A549 (cell line): ENCODE data around the gene IL23R. TPM values are rescaled to one million over a fixed set of nuclear protein-coding genes. Genes with fewer than 3 reads are reported as not detected.

ENCODE experiments used
- ATAC-seq, 2 experiments: fragments of 200-7000 bp in 1 of 2; fragments of >200 bp in 1 of 2; cut with Nextera tagmentation in 1 of 2; cut with Tn5 transposase in 1 of 2; 3 replicates each; pipeline versions ENCODE4 v1.8.0 to v1.9.1; 2018 to 2020; ENCODE audit warnings: mild to moderate bottlenecking in 1 of 2, moderate library complexity in 1 of 2
- CTCF ChIA-PET: fragments of 300-600 bp; sonication (Branson Sonifier 250); formaldehyde crosslinking; extraction: SDS; loops from one replicate; lab custom pipeline; 2021; ENCODE audit warnings: antibody characterized with exemption, inconsistent platforms; lab: Yijun Ruan, JAX
- POLR2A ChIA-PET: fragments of 350-600 bp; formaldehyde crosslinking; extraction: SDS; loops from one replicate; lab custom pipeline; 2021; ENCODE audit warnings: antibody characterized with exemption, inconsistent platforms; lab: Yijun Ruan, JAX
- DNase-seq, 2 experiments: peaks; one replicate each; pipeline versions ENCODE4 v3.0.0 to v3.0.0-alpha.2; 2011 to 2016; ENCODE audit warnings: low read depth in 1 of 2, low spot score in 1 of 2
- FAIRE-seq: peaks from 2 replicates; lab custom pipeline; 2011; peaks lifted over from hg19 to GRCh38; lab: Jason Lieb, UNC
- H3K27ac ChIP-seq, 2 experiments: fragments of >200 bp; sonication (Bioruptor Twin); formaldehyde crosslinking; 3 replicates each; pipeline ENCODE4 v1.5.1; 2016 to 2017
- H3K4me1 ChIP-seq: fragments of >200 bp; sonication (Bioruptor Twin); formaldehyde crosslinking; 3 replicates; pipeline ENCODE4 v1.6.1; 2016
- H3K4me2 ChIP-seq: fragments of >200 bp; sonication (Bioruptor Twin); formaldehyde crosslinking; 3 replicates; pipeline ENCODE4 v1.6.1; 2016
- H3K4me3 ChIP-seq: fragments of >200 bp; sonication (Bioruptor Twin); formaldehyde crosslinking; 3 replicates; pipeline ENCODE4 v1.5.1; 2016
- H3K9me3 ChIP-seq: fragments of >200 bp; sonication (Bioruptor Twin); formaldehyde crosslinking; 3 replicates; pipeline ENCODE4 v1.6.1; 2016
- CBX2 ChIP-seq: fragments of 200-600 bp; sonication (generic); IDR thresholded peaks from 2 replicates; pipeline ENCODE4 v1.6.1; 2016; ENCODE audit warnings: low read depth, mild to moderate bottlenecking, borderline replicate concordance
- CHD2 ChIP-seq: fragments of 150-350 bp; IDR thresholded peaks from 2 replicates; pipeline ENCODE4 v1.6.1; 2014; ENCODE audit warnings: low read length; ENCODE audit not compliant: partially characterized antibody
- CHD4 ChIP-seq: fragments of 200-600 bp; sonication (generic); IDR thresholded peaks from 2 replicates; pipeline ENCODE4 v1.6.1; 2016; ENCODE audit warnings: antibody characterized with exemption, mild to moderate bottlenecking, borderline replicate concordance
- CTCF ChIP-seq: fragments of >200 bp; sonication (Bioruptor Twin); formaldehyde crosslinking; IDR thresholded peaks from 3 replicates; pipeline ENCODE4 v1.5.1; 2016
- E2F6 ChIP-seq: IDR thresholded peaks from 2 replicates; pipeline ENCODE4 v1.6.1; 2012; ENCODE audit warnings: low read depth, borderline replicate concordance
- FOSL2 ChIP-seq, 2 experiments: fragments of 450-650 bp in 1 of 2; fragments of >200 bp in 1 of 2; sonication (Bioruptor Twin) in 1 of 2; formaldehyde crosslinking; IDR thresholded peaks; 2 replicates each; pipeline versions ENCODE4 v1.5.0 to v1.6.1; 2016 to 2020; ENCODE audit warnings: mild to moderate bottlenecking in 1 of 2, moderate library complexity in 1 of 2
- FOXS1 ChIP-seq: fragments of 250-450 bp; sonication (Bioruptor Pico); IDR thresholded peaks from 2 replicates; pipeline ENCODE4 v1.5.0; 2020; ENCODE audit warnings: mild to moderate bottlenecking, moderate library complexity
- HDAC2 ChIP-seq: fragments of 200-600 bp; sonication (generic); IDR thresholded peaks from 2 replicates; pipeline ENCODE4 v1.6.1; 2016
- HES2 ChIP-seq: fragments of >200 bp; sonication (Bioruptor Twin); formaldehyde crosslinking; IDR thresholded peaks from 2 replicates; pipeline ENCODE4 v1.6.1; 2016
- HEYL ChIP-seq: fragments of 250-450 bp; sonication (Bioruptor Pico); IDR thresholded peaks from 2 replicates; pipeline ENCODE4 v1.8.0; 2021; ENCODE audit warnings: mild to moderate bottlenecking, moderate library complexity
- HOXA7 ChIP-seq: fragments of 250-450 bp; sonication (Bioruptor Pico); IDR thresholded peaks from 2 replicates; pipeline ENCODE4 v1.5.0; 2020; ENCODE audit warnings: mild to moderate bottlenecking, moderate library complexity
- JUN ChIP-seq, 2 experiments: fragments of >200 bp; sonication (Bioruptor Twin); formaldehyde crosslinking; IDR thresholded peaks; 2 replicates in 1 of 2; 3 replicates in 1 of 2; pipeline ENCODE4 v1.6.1; 2016 to 2017
- KDM1A ChIP-seq: fragments of 200-600 bp; sonication (generic); IDR thresholded peaks from 2 replicates; pipeline ENCODE4 v1.6.1; 2016; ENCODE audit warnings: low read depth, mild to moderate bottlenecking
- MAFK ChIP-seq: fragments of 450-650 bp; IDR thresholded peaks from 2 replicates; pipeline ENCODE4 v1.6.1; 2014; ENCODE audit not compliant: partially characterized antibody
- NFE2L2 ChIP-seq: fragments of 150-350 bp; conservative IDR thresholded peaks from 2 replicates; pipeline ENCODE4 v1.6.1; 2014; ENCODE audit warnings: low read length
- RAD21 ChIP-seq, 2 experiments: fragments of >200 bp in 1 of 2; sonication (Bioruptor Twin) in 1 of 2; formaldehyde crosslinking in 1 of 2; IDR thresholded peaks in 1 of 2; conservative IDR thresholded peaks in 1 of 2; 2 replicates in 1 of 2; 3 replicates in 1 of 2; pipeline ENCODE4 v1.6.1; 2012 to 2018; ENCODE audit warnings: inconsistent platforms in 1 of 2
- REST ChIP-seq: fragments of 200-600 bp; sonication (generic); IDR thresholded peaks from 2 replicates; pipeline ENCODE4 v1.6.1; 2016; ENCODE audit warnings: antibody characterized with exemption, mild to moderate bottlenecking, moderate library complexity
- RNF2 ChIP-seq: fragments of 200-600 bp; sonication (generic); IDR thresholded peaks from 2 replicates; pipeline ENCODE4 v1.6.1; 2016; ENCODE audit warnings: low read depth, mild to moderate bottlenecking, antibody characterized with exemption, moderate library complexity, borderline replicate concordance
- TFCP2L1 ChIP-seq: fragments of 250-450 bp; sonication (Bioruptor Pico); IDR thresholded peaks from 2 replicates; pipeline ENCODE4 v1.5.0; 2021; ENCODE audit warnings: mild to moderate bottlenecking
- USF2 ChIP-seq: fragments of 450-650 bp; IDR thresholded peaks from 2 replicates; pipeline ENCODE4 v1.6.1; 2014; ENCODE audit warnings: antibody characterized with exemption
- ZC3H11A ChIP-seq: fragments of 450-650 bp; IDR thresholded peaks from 2 replicates; pipeline ENCODE4 v1.6.1; 2014; ENCODE audit warnings: antibody characterized with exemption, mild to moderate bottlenecking
- ZSCAN20 ChIP-seq: fragments of 250-450 bp; sonication (Bioruptor Pico); IDR thresholded peaks from 2 replicates; pipeline ENCODE4 v1.8.0; 2022; ENCODE audit warnings: mild to moderate bottlenecking, moderate library complexity
- WGBS: methylation state at CpG from one replicate; pipeline ENCODE4 v1.1.6; 2017; ENCODE audit errors: missing lambda C conversion rate; 5-methylcytosine and 5-hydroxymethylcytosine counted together
- polyA plus RNA-seq, 4 experiments: library from polyadenylated mRNA; depleted of rRNA in 3 of 4; stranded (reverse); fragments of >200 nt; fragmentation: RNase III in 1 of 4; extraction: RNeasy Plus Mini Kit Qiagen cat#74134 plus additional on column Dnase treatment in 1 of 4; gene quantifications; 2 replicates in 3 of 4; 3 replicates in 1 of 4; pipeline ENCODE4 v1.2.3, GENCODE V29; 2011 to 2017

Gene IL23R
- polyA plus RNA-seq, 2 of the 4 experiments (the other 2 are of a cell fraction) = not detected

GRCh38 chr1:67118646-67119045 is 47.6 kb upstream of the IL23R start:
- ChIA-PET CTCF (no interaction called here), POLR2A (no interaction called here)
- Histone ChIP-seq H3K4me3 (no peak overlapping the region), H3K9me3 (no peaks in the 10 kb centered on the region), H3K4me2 (no peak overlapping the region), H3K27ac (no peak overlapping the region), H3K4me1 (no peaks in the 10 kb centered on the region)
- FAIRE-seq (no peak), DNase-seq (no peak), ATAC-seq (no peak)
- 21% methylated on average over 3 of the region's 3 CpGs for WGBS
- TF ChIP-seq FOSL2 (IDR thresholded peaks at IDR 0.05) = no peak
- TF ChIP-seq FOSL2 (CRISPR knock-in tag; IDR thresholded peaks at IDR 0.05) = no peak

- Histone ChIP-seq H3K9me3 (no peaks in the 10 kb centered on the region), H3K4me3 (no peak overlapping the region), H3K4me2 (no peak overlapping the region), H3K27ac (no peak overlapping the region), H3K4me1 (no peaks in the 10 kb centered on the region)
- FAIRE-seq (no peak), ATAC-seq (no peak), DNase-seq (no peak)
- TF ChIP-seq CBX2 (no peak), CHD4 (no peak), RNF2 (no peak), CHD2 (no peak), NFE2L2 (no peak), MAFK (no peak), CTCF (no peak)
- ChIA-PET CTCF (interaction anchor here (0.7 kb wide), 1 partner anchor 13 kb away, joined by 3 read pairs; the partner anchor contains the start of gene C1orf141), POLR2A (no interaction called here)
- WGBS = 32% methylated on average over 4 of the region's 4 CpGs
Observed at GRCh38 chr1:67120855-67121619, 45.2 kb upstream of the IL23R start.

GRCh38 chr1:67124455-67124854 is 41.8 kb upstream of the IL23R start:
- no peak for ATAC-seq
- POLR2A ChIA-PET = no interaction called here
- WGBS = 29% methylated on average over 3 of the region's 4 CpGs
- H3K9me3 ChIP-seq = no peaks in the 10 kb centered on the region
- TF ChIP-seq HOXA7 (CRISPR knock-in tag) (no peak), USF2 (no peak), FOXS1 (no peak), ZSCAN20 (CRISPR knock-in tag) (no peak), E2F6 (no peak), RAD21 (conservative IDR thresholded peaks at IDR 0.05 in 1 of 2, IDR thresholded peaks at IDR 0.05 in 1 of 2) (no peak), KDM1A (no peak), REST (no peak), ZC3H11A (no peak), HEYL (CRISPR knock-in tag) (no peak), HDAC2 (no peak), HES2 (no peak), TFCP2L1 (CRISPR knock-in tag) (no peak), CBX2 (no peak), NFE2L2 (no peak), RNF2 (no peak), JUN (IDR thresholded peaks at IDR 0.05) (no peak)
- H3K4me2 ChIP-seq = no peak overlapping the region
- no peaks in the 10 kb centered on the region for H3K4me1 ChIP-seq
- DNase-seq = no peak
- CTCF ChIA-PET = interaction anchor here (1.2 to 3.2 kb wide), 3 partner anchors 21 to 24 kb away, joined by 3 to 12 read pairs (median 4); no protein-coding TSS in a partner anchor
- FAIRE-seq = no peak
- no peak overlapping the region for H3K4me3 ChIP-seq
- H3K27ac ChIP-seq = no peak overlapping the region
